ENCODE measurements around the gene SPSB1.

SPSB1 gene

GRCh38 chr1:9278585-9279153 lies 14.0 kb upstream of the SPSB1 start:
- no peak for FAIRE-seq

GRCh38 chr1:9279172-9279840 lies 13.4 kb upstream of the SPSB1 start:
- no peak for DNase-seq (ENCODE audit: low spot score)
- FAIRE-seq, result no peak

More at GRCh38 chr1:9278585-9279153, 14.0 kb upstream of the SPSB1 start:
- DNase-seq (ENCODE audit: low spot score), result no peak

DNA sequence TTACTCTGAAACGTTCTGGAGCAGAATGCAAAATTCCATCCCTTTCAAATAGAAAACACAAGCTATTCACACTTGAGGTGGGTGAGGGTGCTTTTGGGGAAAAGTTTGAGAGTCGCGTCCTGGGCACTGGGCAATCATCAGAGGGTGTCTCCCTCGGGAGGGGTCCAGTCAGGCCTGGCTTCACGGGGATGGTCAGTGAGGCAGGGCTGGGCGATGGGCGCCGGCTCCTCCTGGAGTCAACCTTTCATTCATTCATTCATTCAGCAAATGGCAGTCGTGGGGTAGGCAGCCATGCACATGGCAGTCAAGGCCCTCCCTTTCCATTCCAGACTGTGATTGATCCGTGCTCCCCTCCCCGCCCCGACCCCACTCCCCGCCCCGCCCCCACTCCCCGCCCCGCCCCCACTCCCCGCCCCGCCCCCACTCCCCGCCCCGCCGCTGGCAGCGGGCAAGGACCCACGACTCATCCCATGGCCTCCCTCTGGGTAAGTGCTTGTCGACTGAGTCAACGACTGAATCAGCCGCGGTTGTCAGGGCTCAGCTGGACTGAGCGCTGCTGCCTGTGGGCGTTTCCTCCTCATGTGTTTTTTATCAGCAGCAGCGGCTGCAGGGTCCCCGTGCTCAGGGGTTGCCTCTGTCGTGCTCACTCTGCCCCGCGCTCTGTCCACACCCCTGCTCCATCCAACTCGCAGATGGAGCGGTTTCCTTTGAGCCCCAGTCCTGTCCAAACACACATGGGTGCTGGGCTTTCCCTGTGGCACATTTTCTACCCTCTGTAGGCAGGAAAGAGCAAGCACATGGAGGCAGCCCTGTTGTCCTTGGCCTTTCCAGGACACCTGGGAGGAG lies 12.5 kb upstream of the SPSB1 start:
- FAIRE-seq, result peak; percentile 11
- peak; percentile 86 for DNase-seq (ENCODE audit: low spot score)

DNA sequence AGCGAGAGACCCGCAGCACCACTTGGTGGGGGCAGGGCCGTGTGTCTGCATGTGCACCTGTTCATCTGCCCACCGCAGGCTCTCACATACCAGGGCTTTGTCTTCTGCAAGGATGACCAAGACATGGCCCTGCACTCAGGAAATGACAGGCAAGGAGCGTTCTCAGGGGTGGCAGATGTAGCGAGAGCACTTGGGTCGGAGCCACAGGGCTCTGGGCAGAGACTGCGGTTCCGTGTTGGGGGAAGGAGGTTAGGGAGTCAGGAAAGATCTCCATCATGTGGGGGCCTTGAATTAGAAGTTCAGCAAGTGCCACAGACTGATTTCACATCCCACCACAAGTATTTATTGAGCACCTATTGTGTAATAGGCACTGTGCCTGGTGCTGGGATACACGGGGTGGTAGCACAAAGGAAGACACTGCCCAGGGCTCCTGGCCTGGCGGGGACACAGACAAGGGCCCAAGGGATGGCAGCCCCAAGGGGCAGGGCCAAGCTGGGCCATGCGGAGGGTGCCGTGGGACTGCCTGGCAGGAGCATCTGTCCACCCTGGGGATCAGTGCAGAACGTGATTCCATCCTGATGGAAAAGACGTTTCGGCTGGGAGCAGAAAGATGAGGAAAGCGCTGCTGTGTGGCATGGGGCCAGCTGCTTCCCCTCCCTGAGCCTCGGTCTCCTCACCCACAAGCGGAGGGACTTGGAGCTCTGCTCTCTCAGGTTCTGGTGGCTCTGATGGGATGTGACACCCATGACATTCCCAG lies 11.4 kb upstream of the SPSB1 start:
- FAIRE-seq (no peak), DNase-seq (ENCODE audit: low spot score) (no peak)

DNA sequence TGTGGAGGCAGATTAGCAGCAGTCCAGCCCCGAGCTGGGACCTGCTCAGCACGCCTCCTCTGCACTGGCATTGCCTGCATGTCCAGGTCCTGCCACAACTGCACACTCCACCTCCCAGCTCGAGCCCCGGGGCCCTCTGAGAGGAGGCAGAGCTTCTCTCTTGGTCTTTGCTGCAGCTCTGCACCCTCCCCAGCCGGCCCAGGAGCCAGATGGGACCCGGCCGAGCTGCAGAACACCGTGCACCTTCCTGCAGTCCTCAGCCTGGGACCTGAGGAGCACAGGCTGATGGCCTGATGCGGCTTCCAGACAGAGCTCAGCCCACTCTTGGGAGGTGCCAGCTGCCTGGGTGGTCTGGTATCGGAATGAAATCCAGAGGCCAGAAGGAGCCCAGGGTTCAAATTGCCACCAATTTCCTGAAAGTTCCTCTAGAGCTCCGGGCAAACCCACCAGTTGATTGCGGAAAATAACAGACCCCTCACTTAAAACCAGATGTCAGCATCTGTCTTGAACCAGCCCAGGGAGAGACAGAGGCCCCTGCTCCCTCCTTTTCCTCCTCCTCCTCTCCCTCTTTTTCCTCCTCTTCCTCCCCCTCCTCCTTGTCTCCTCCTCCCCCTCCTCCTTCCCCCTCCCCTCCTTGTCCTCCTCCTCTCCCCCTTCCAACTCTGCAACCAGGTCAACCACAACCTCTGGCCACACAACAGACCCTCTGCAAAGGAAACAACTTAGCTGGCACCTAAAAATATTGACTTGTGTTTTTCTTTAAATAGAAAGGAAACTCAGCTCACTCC lies 10.6 kb upstream of the SPSB1 start:
- FAIRE-seq (no peak), DNase-seq (ENCODE audit: low spot score) (no peak)

- DNase-seq (ENCODE audit: low spot score) (no peak), FAIRE-seq (no peak)
These were observed 10.1 kb upstream of the SPSB1 start for GRCh38 chr1:9282696-9282955.

DNA sequence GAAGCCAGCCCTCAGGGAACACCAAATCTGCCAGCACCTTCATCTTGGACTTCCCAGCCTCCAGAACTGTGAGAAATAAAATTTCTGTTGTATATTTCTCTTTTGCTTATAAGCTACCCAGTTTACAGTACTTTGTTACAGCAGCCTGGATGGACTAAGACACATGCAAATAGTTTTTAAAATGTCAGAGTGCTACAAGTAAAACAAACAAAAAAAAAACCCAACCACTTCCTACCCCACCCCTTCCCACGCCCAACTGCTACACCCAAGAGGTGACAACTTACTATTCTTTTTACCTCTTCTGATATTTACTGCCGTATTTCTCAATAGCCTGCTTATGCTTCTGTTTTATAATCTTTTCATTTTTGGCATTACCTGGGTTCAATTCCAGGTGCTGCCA lies 8.6 kb upstream of the SPSB1 start:
- DNase-seq (ENCODE audit: low spot score) (no peak), FAIRE-seq (no peak)

DNA sequence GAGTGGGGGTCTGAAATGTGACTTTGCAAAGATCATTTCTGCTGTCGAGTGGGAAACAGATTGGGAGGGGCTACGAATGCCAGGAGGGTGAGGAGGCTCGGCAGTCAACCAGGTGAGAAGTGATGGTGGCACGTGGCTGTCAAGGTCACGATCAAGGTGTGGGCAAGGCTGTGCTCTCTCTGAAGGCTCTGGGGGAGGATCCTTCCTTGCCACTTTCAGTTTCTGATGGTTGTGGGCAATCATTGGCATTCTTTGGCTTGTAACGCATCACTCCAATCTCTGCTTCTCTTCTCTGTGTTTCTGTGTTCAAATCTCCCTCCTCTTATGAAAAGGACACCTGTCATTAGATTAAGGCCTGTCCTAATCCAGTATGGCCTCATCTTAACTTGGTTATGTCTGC lies 6.1 kb upstream of the SPSB1 start:
- DNase-seq (ENCODE audit: low spot score) (no peak), FAIRE-seq (no peak)

DNA sequence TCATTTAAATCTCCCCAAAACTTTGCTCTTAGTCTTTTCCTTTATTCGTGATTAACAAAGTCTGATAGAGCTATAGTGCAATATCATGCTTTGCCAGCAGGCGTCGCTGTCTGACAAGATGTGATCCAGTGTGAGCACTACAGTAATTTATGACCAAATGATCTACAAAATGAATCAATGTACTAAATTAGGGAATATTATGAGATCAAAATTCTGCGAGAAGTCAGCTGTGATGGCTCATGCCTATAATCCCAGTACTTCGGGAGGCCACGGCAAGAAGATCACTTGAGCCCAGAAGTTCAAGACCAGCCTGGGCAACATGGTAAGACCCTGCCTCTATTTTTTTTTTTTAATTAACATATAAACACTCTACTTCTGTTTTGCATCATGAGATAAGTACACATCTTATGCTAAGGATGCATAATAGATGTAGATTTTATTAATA lies 3.6 kb upstream of the SPSB1 start:
- FAIRE-seq (peak; percentile 71), DNase-seq (ENCODE audit: low spot score) (peak; percentile 47)

DNA sequence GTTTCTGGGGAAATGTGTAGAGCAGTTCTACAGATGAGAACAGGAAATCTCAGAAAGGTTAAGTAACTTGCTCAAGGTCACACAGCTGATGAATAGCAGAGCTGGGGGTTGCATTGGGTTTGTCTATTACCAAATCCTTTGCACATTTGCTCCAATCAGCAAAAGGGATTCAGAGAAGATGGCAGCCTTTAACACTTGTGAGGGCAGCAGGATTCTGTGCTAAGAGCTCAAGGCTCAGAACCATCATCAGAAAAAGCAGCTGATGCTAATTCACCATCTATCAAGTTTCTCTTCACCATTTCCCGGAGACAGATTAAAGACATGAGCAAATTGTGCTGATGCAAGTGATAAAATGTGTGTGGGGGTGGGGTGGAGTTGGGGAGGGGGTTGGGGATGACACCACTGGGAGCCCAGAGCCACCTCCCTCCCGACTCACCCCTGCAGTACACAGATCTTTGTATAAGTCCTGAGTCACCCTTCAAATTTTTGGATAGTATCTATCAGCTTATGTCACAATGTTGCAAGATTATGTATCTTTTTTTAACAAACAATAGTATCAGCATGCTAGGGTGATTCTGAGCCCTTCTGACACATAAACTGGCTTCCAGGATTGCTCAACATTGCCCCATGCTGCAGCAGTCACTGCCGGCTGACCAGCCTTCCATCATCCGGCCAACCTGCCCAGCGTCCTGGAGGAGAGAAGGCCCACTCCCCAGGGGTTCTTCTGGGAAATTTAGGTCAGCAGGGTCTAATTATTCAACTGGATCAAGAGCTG lies 2.8 kb upstream of the SPSB1 start:
- peak; percentile 64 for DNase-seq (ENCODE audit: low spot score)
- FAIRE-seq, result no peak

DNA sequence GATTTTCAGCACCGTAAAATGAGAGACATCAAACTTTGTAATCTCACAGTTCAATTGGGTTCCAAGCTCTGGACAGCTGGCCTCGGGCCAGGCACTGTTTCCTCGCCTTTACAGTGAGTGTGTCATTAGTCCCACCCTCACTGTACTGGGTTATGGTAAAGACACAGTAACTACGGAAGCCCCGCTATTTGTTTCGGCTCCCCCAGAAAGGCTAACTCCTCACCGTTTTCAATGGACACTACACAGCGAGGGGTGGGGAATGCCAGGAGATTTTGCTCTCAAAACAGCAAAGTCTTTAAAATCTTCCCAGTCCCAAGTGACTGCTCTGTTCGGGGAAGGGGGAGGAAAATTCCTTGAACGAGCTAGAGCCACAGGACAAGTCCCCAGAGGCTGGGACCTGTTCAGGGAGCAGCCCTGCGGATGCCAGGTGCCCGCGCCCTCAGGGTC lies 757 bp upstream of the SPSB1 start:
- FAIRE-seq (no peak), DNase-seq (ENCODE audit: low spot score) (no peak)

- FAIRE-seq, result no peak
- DNase-seq (ENCODE audit: low spot score), result no peak
These were observed 493 bp downstream of the SPSB1 start for GRCh38 chr1:9293241-9293532.

DNA sequence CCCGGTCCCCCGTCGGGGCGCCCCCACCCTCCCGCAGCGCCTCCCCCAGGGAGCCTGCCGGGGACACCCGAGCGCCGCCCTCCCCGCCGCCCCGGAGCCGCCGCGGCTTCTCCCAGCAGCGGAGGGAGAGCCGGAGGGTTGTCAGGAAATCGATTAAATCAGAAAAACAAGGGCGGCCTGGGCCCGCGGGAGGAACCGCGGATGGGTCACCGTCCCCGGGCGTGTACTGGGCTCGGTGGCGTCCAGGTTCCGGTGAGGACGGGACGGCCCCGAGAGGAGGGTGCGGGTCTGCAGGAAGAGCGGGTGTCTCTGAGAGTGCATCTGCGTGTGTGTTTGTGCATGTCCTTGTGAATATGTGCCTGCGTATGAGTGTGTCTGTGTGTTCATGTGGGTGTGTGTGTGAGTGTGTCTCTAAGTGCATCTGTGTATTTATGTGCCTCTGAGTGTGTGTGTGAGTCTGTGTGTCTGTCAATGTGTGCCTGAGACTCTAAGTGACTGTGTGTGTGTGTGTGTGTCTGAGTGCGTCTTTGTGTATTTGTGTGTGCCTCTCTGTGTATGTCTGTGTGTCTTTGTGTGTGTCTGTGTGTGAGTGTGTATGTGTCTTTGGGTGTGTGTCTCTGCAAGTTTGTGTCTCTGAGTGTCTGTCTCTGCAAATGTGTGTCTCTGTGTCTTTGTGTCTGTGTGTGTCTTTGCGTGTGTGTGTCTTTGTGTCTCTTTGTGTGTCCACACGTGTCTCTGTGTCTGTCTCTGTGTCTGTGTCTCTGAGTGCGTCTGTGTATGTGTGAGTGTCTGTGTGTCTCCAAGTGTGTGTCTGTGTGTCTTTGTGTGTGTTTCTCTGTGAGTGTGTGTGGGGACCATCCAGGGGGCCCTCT lies 1.1 kb downstream of the SPSB1 start:
- DNase-seq (ENCODE audit: low spot score) (peak; percentile 39), FAIRE-seq (no peak)

DNA sequence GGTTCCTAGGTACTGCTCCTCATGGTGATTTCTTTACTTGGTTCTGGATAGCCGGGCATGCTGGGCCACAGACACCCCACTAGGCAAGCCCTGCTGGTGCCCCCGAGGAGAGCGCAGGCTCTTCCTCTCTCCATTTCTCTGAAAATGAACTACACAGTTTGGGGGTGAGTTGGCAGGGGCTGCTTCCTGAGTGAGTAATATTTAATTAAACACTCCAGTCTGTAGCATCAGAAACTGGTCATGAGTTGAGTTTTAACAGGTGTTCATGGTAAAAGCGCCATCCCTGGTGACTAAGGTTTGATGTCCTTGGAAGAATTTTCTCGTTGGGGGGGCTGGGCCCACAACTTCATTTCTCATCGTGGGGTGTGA lies 1.7 kb downstream of the SPSB1 start:
- DNase-seq (ENCODE audit: low spot score) (peak; percentile 68), FAIRE-seq (peak; percentile 73)

DNA sequence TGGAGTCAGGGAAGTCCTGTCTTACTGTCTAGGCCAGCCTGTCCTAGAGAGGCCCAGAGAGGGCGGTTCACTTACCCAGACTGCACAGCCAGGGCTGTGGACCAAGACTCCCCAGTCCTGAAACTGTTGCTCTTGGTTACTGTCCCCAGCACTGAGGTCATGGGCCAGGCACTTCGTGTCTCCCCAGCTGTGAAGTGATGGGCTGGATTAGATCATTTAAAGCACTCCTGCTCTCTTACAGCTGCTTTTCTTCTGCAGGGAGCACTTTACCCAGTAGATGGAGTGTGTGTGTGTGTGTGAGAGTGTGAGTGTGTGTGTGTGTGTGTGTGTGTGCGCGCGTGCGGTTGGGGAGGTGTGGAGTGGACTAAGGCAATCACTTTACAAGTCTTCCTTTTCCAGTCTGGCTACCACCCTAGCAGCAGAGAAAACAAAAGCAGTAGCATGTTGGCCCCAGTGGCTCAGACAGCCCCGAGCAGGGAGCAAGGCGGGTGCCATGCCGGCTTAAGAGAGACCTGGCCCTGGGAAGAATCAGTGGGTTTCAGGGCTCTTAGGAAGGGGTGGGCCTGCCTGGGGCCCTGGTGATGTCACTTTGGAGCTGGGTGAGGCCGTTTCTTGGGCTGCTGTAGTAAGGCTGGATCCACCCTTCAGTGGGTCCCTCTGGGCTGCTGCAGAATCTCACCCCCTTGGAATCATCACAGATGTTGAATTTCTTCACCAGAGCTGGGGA lies 2.4 kb downstream of the SPSB1 start:
- FAIRE-seq (no peak), DNase-seq (ENCODE audit: low spot score) (peak; percentile 63)

- FAIRE-seq, result no peak
These were observed 3.2 kb downstream of the SPSB1 start for GRCh38 chr1:9295884-9296283.

DNA sequence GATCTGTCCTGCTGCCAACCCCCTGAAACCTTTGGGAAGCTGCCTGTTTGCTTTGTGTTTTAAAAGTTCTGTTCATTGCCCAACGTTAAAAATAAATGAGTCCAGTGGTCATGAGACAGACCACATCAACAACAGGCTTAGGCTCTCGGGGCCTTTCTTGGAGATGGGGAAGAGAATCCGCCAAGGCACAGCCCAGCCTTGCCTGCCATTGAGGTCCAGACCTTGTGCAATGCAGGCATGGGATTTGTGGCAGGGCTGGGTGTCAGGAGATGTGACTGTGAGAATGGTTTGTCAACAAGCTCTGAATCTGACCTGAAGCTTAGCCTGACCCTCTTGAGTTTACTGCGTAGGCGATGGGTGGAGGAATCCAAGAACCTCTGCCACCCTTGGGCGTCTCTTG lies 4.2 kb downstream of the SPSB1 start:
- no peak for FAIRE-seq
- DNase-seq (ENCODE audit: low spot score), result no peak

More at GRCh38 chr1:9295884-9296283, 3.2 kb downstream of the SPSB1 start:
- DNase-seq (ENCODE audit: low spot score), result no peak

DNA sequence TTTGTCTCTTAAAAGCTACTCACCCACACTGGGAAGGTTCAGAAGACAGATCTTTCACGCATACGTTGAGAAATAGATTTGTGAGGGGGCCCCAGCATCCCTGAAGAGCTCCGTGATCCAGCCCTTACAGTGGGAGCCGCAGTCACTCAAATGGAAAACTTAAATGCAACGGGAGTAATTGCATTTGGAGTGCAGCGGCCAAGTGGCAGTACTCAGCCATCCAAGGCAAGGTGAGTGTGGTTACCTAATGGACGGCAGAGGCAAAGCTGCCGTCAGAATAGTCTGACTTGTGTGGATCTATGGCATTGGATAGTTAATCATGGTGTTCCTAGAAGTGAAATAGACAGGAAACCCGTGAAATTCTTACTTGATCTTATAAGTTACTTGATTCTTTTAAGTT lies 5.1 kb downstream of the SPSB1 start:
- DNase-seq (ENCODE audit: low spot score) (no peak), FAIRE-seq (no peak)

DNA sequence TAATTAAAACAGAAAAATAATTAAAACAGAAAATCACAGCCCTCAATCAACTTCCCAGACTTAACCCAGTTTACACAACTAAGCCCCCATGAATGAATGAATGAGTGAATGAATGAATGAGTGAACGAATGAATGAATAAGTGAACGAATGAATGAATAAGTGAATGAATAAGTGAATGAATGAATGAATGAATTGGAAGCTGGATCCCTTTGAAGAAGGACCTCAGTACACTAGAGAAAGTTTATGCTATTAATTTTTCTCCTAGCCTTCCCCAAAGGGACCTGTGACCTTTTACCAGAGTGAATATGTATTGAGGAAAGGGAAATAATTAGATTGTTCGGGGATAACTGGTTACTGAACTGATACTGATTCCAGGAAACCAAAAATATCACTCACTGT lies 5.6 kb downstream of the SPSB1 start:
- FAIRE-seq (no peak), DNase-seq (ENCODE audit: low spot score) (no peak)
